Measurements from ENCODE around the gene SPATA7. TPM values are rescaled to one million over a fixed set of nuclear protein-coding genes. Genes with fewer than 3 reads are reported as not detected.

The SPATA7 gene
- polyA plus RNA-seq, 3 donors, result 2.2 to 4.8 (median 3.4) TPM

DNA sequence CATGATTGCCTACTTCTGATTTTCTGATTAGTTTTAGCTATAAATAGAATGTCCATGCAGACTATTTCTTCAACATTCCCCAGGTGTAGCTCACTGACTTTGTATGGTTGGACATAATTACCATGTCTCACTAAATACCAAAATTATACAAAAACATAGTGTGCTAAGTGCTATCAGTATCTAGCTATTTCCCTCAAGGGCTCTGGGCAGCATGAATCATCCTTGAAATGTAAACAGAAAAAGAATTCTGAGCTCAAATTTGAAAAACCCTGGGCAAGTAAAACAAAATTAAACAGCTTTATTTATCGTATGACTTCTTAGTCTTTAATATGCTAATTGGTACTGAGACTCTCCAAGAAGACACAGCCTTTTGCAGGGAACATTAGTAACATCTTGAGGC lies 82.9 kb downstream of the SPATA7 start:
- H3K27me3 Mint-ChIP-seq (ENCODE audit: low read depth in 3 of 3), result peaks cover 0 to 1% (median 0%) of the 10 kb centered on the region in 3 donors
- no peak overlapping the region for H3K4me2 ChIP-seq (replicated peaks; ENCODE audit: extremely low read depth, low read length, poor library complexity, severe bottlenecking)

DNA sequence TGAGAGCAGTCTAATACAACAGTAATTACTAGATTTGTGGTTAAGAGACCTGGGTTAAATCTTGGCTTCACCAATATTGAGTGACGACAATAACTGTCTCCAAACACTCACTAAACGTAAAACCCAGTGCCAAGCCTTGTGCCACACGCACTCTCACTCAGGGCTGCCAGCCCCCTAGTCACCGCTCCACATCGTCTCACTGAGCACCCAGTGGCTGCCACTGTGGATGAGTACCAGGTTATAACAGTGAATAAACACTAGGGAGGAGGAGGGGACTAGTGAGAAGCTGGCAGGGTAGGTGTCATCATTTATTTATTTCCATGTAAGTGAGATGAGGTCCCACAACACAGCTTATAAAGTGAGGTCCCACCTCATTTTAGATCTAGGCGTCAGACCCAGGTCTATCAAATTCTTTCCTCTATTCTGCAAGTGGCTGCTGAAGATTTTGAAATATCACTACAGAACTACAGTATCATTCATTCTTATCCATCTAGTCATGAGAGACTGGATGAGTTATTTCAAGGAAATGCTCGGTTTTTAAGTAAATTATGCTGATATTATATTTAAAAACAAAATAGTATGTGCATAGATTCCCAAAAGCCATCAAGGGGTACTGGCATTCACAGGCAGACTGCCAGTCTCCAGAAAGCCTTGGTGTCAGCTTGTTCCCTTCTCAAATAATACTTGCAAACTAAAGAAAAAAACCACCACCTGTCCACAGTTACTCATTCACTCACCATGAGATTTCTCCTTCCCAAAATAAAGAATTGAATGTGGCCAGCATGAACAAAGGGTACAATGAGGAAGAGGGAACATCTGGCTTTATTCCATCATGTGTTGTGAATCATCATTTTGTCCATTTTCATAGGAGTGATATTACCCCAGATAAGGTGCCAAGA lies 85.3 kb downstream of the SPATA7 start:
- no peaks in the 10 kb centered on the region for H3K9me3 Mint-ChIP-seq
- Histone ChIP-seq H3K36me3 (replicated peaks in 1 of 2; ENCODE audit: control insufficient read depth in 1 of 2, insufficient read depth in 2 of 2, low read length in 2 of 2) (no peaks in the 10 kb centered on the region), H4K20me1 (ENCODE audit: insufficient read depth, low read length) (no peaks in the 10 kb centered on the region), H3K4me3 (replicated peaks in 1 of 3; ENCODE audit: low read depth in 2 of 3, low read length in 3 of 3) (no peak overlapping the region), H3K4me2 (replicated peaks; ENCODE audit: extremely low read depth, low read length, poor library complexity, severe bottlenecking) (no peak overlapping the region), H2AFZ (ENCODE audit: insufficient read depth, low read depth, low read length, poor library complexity, severe bottlenecking) (no peak overlapping the region), H3K79me2 (ENCODE audit: insufficient read depth, low read length) (no peaks in the 10 kb centered on the region), H3K4me1 (ENCODE audit: control insufficient read depth in 1 of 2, insufficient read depth in 2 of 2, low read length in 2 of 2) (no peaks in the 10 kb centered on the region), H3K9me3 (replicated peaks in 1 of 2; ENCODE audit: control insufficient read depth in 1 of 2, insufficient read depth in 1 of 2, low read length in 2 of 2) (no peaks in the 10 kb centered on the region), H3K27me3 (ENCODE audit: control insufficient read depth in 2 of 2, insufficient read depth in 2 of 2, low read length in 2 of 2) (no peaks in the 10 kb centered on the region), H3K9ac (ENCODE audit: insufficient read depth, low read length, poor library complexity, severe bottlenecking) (no peak overlapping the region), H3K27ac (ENCODE audit: low read depth in 1 of 2, low read length in 2 of 2) (no peak overlapping the region)
- 100% methylated on average over 3 of the region's 7 CpGs for WGBS (ENCODE audit: insufficient coverage)
- H3K4me1 Mint-ChIP-seq, result no peaks in the 10 kb centered on the region
- peaks cover 0 to 1% (median 0%) of the 10 kb centered on the region in 3 donors for H3K27me3 Mint-ChIP-seq (ENCODE audit: low read depth in 3 of 3)
- intact Hi-C loops (cut with micrococcal nuclease), result no loop called here
- TF ChIP-seq, protein P1, sequence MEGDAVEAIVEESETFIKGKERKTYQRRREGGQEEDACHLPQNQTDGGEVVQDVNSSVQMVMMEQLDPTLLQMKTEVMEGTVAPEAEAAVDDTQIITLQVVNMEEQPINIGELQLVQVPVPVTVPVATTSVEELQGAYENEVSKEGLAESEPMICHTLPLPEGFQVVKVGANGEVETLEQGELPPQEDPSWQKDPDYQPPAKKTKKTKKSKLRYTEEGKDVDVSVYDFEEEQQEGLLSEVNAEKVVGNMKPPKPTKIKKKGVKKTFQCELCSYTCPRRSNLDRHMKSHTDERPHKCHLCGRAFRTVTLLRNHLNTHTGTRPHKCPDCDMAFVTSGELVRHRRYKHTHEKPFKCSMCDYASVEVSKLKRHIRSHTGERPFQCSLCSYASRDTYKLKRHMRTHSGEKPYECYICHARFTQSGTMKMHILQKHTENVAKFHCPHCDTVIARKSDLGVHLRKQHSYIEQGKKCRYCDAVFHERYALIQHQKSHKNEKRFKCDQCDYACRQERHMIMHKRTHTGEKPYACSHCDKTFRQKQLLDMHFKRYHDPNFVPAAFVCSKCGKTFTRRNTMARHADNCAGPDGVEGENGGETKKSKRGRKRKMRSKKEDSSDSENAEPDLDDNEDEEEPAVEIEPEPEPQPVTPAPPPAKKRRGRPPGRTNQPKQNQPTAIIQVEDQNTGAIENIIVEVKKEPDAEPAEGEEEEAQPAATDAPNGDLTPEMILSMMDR (IDR thresholded peaks at IDR 0.05), result no peak
- H3K36me3 Mint-ChIP-seq, result no peaks in the 10 kb centered on the region
- DNase-seq, result no peak
- no peak overlapping the region for H3K4me3 Mint-ChIP-seq
- H3K27ac Mint-ChIP-seq, result no peak overlapping the region

More for the DNA sequence above, 82.9 kb downstream of the SPATA7 start:
- no peaks in the 10 kb centered on the region for H3K9me3 ChIP-seq (replicated peaks in 1 of 2; ENCODE audit: control insufficient read depth in 1 of 2, insufficient read depth in 1 of 2, low read length in 2 of 2)
- no peaks in the 10 kb centered on the region for H3K27me3 ChIP-seq (ENCODE audit: control insufficient read depth in 2 of 2, insufficient read depth in 2 of 2, low read length in 2 of 2)
- peaks cover 0 to 2% (median 0%) of the 10 kb centered on the region in 7 donors for H3K9me3 Mint-ChIP-seq
- H3K27ac Mint-ChIP-seq, result no peak overlapping the region
- H3K79me2 ChIP-seq (ENCODE audit: insufficient read depth, low read length), result no peaks in the 10 kb centered on the region
- intact Hi-C loops (cut with micrococcal nuclease), result no loop called here
- H3K36me3 Mint-ChIP-seq, result no peaks in the 10 kb centered on the region
- 60% methylated on average over 1 of the region's 1 CpG for WGBS (ENCODE audit: insufficient coverage)
- H3K4me1 ChIP-seq (ENCODE audit: control insufficient read depth in 1 of 2, insufficient read depth in 2 of 2, low read length in 2 of 2), result no peaks in the 10 kb centered on the region
- H3K4me3 ChIP-seq (replicated peaks in 1 of 3; ENCODE audit: low read depth in 2 of 3, low read length in 3 of 3), result no peak overlapping the region
- no peak for DNase-seq
- H4K20me1 ChIP-seq (ENCODE audit: insufficient read depth, low read length), result no peaks in the 10 kb centered on the region
- H3K27ac ChIP-seq (ENCODE audit: low read depth in 1 of 2, low read length in 2 of 2), result no peak overlapping the region
- TF ChIP-seq, protein P1 (IDR thresholded peaks at IDR 0.05), result no peak
- H2AFZ ChIP-seq (ENCODE audit: insufficient read depth, low read depth, low read length, poor library complexity, severe bottlenecking), result no peak overlapping the region
- no peak overlapping the region for H3K4me3 Mint-ChIP-seq
- H3K9ac ChIP-seq (ENCODE audit: insufficient read depth, low read length, poor library complexity, severe bottlenecking), result no peak overlapping the region
- H3K36me3 ChIP-seq (replicated peaks in 1 of 2; ENCODE audit: control insufficient read depth in 1 of 2, insufficient read depth in 2 of 2, low read length in 2 of 2), result no peaks in the 10 kb centered on the region
- H3K4me1 Mint-ChIP-seq, result no peaks in the 10 kb centered on the region

Measured in CD14-positive monocyte (primary cell).